GM23338 (cell line): ENCODE measurements around the gene EFCAB12. TPM values are rescaled to one million over a fixed set of nuclear protein-coding genes. Genes with fewer than 3 reads are reported as not detected.

ENCODE experiments used
- ATAC-seq: fragments of 200-7000 bp; cut with Tn5 transposase; 3 replicates; pipeline ENCODE4 v1.9.1; 2020
- DNase-seq: peaks from one replicate; pipeline ENCODE4 v3.0.0-alpha.2; 2015; ENCODE audit warnings: low spot score
- H2AFZ ChIP-seq: fragments of 200-600 bp; sonication (generic); 2 replicates; pipeline ENCODE4 v1.8.0; 2016; ENCODE audit warnings: antibody characterized with exemption, mild to moderate bottlenecking, moderate library complexity
- H3F3A ChIP-seq: fragments of 200-600 bp; sonication (generic); replicated peaks from 2 replicates; pipeline ENCODE4 v1.8.0; 2017; ENCODE audit warnings: antibody characterized with exemption, mixed run types, low read depth
- H3K27ac ChIP-seq: fragments of 200-600 bp; sonication (generic); 2 replicates; pipeline ENCODE4 v1.6.1; 2016; ENCODE audit warnings: low read depth
- H3K27me3 ChIP-seq: fragments of 200-600 bp; sonication (generic); 2 replicates; pipeline ENCODE4 v1.8.0; 2016; ENCODE audit warnings: mild to moderate bottlenecking, mixed run types, moderate library complexity; ENCODE audit not compliant: insufficient read depth
- H3K36me3 ChIP-seq: fragments of 200-600 bp; sonication (generic); 2 replicates; pipeline ENCODE4 v1.8.0; 2016; ENCODE audit warnings: mild to moderate bottlenecking; ENCODE audit not compliant: insufficient read depth
- H3K4me1 ChIP-seq: fragments of 200-600 bp; sonication (generic); 2 replicates; pipeline ENCODE4 v1.8.0; 2016; ENCODE audit warnings: mild to moderate bottlenecking, moderate library complexity; ENCODE audit not compliant: insufficient read depth
- H3K4me2 ChIP-seq: fragments of 200-600 bp; sonication (generic); 2 replicates; pipeline ENCODE4 v1.7.1; 2017; ENCODE audit warnings: mixed run types
- H3K4me3 ChIP-seq: fragments of 200-600 bp; sonication (generic); 2 replicates; pipeline ENCODE4 v1.6.1; 2016; ENCODE audit warnings: mixed run types
- H3K79me2 ChIP-seq: fragments of 200-600 bp; sonication (generic); replicated peaks from 2 replicates; pipeline ENCODE4 v1.8.0; 2017; ENCODE audit warnings: mild to moderate bottlenecking; ENCODE audit not compliant: insufficient read depth
- H3K9me2 ChIP-seq: fragments of 200-600 bp; sonication (generic); 2 replicates; pipeline ENCODE4 v1.8.0; 2017; ENCODE audit not compliant: insufficient read depth
- H4K20me1 ChIP-seq: fragments of 200-600 bp; sonication (generic); replicated peaks from 2 replicates; pipeline ENCODE4 v1.8.0; 2017; ENCODE audit warnings: mild to moderate bottlenecking; ENCODE audit not compliant: insufficient read depth
- H3K27ac Mint-ChIP-seq: 2 replicates; pipeline ENCODE4 v1.8.0; 2020; ENCODE audit warnings: inconsistent platforms, mild to moderate bottlenecking, moderate library complexity, mixed read lengths
- H3K27me3 Mint-ChIP-seq: 3 replicates; pipeline ENCODE4 v1.8.0; 2022; ENCODE audit warnings: low read depth, mild to moderate bottlenecking, moderate library complexity, mixed read lengths, inconsistent platforms; ENCODE audit not compliant: insufficient read depth, poor library complexity
- H3K36me3 Mint-ChIP-seq: 3 replicates; pipeline ENCODE4 v1.8.0; 2021; ENCODE audit warnings: low read depth, mild to moderate bottlenecking, inconsistent platforms, moderate library complexity, mixed read lengths
- H3K4me1 Mint-ChIP-seq: 3 replicates; pipeline ENCODE4 v1.8.0; 2020; ENCODE audit warnings: mild to moderate bottlenecking, inconsistent platforms, mixed read lengths
- H3K4me3 Mint-ChIP-seq: 3 replicates; pipeline ENCODE4 v1.8.0; 2021; ENCODE audit warnings: moderate library complexity, mild to moderate bottlenecking, inconsistent platforms, mixed read lengths
- H3K9me3 Mint-ChIP-seq: 3 replicates; pipeline ENCODE4 v1.8.0; 2020; ENCODE audit warnings: moderate library complexity, mild to moderate bottlenecking, inconsistent platforms, mixed read lengths
- CREB1 ChIP-seq: fragments of 250-450 bp; sonication (Bioruptor Pico); IDR thresholded peaks from 2 replicates; pipeline ENCODE4 v1.5.0; 2020; ENCODE audit warnings: low read depth, mild to moderate bottlenecking, moderate library complexity
- EZH2 ChIP-seq: fragments of 200-600 bp; sonication (generic); IDR thresholded peaks from one replicate; pipeline ENCODE4 v1.8.0; 2017; ENCODE audit warnings: antibody characterized with exemption, mild to moderate bottlenecking, low read depth; ENCODE audit not compliant: unreplicated experiment
- EZH2phosphoT487 ChIP-seq: fragments of 200-600 bp; sonication (generic); IDR thresholded peaks from one replicate; pipeline ENCODE4 v1.8.1; 2018; ENCODE audit warnings: antibody characterized with exemption; ENCODE audit not compliant: unreplicated experiment
- JUNB ChIP-seq: IDR thresholded peaks from one replicate; pipeline ENCODE4 v1.6.1; 2016; ENCODE audit warnings: antibody characterized with exemption; ENCODE audit not compliant: unreplicated experiment
- REST ChIP-seq: IDR thresholded peaks from one replicate; pipeline ENCODE4 v1.6.1; 2018; ENCODE audit warnings: antibody characterized with exemption; ENCODE audit not compliant: unreplicated experiment
- STAT1 ChIP-seq: IDR thresholded peaks from one replicate; pipeline ENCODE4 v1.6.1; 2016; ENCODE audit warnings: antibody characterized with exemption; ENCODE audit not compliant: unreplicated experiment
- ZNF114 ChIP-seq: fragments of 250-450 bp; sonication (Bioruptor Pico); IDR thresholded peaks from 2 replicates; pipeline ENCODE4 v1.5.0; 2020; ENCODE audit warnings: mild to moderate bottlenecking, moderate library complexity
- ZNF462 ChIP-seq: fragments of 250-450 bp; sonication (Bioruptor Pico); IDR thresholded peaks from 2 replicates; pipeline ENCODE4 v1.5.0; 2020; ENCODE audit warnings: mild to moderate bottlenecking, moderate library complexity
- polyA plus RNA-seq: library from polyadenylated mRNA; unstranded; fragments of >200 nt; fragmentation: Nextera tagmentation; extraction: Ambion mirVana; gene quantifications from 2 replicates; pipeline ENCODE4 v1.2.1, GENCODE V29; 2016
- total RNA-seq: library from RNA; depleted of rRNA; stranded (reverse); fragments of >200 nt; shearing (Covaris generic); gene quantifications from 2 replicates; pipeline ENCODE4 v1.2.3, GENCODE V29; 2014
- TF ChIP-seq, protein P1 (sequence below), 2 experiments: fragments of 200-600 bp in 1 of 2; sonication (generic) in 1 of 2; conservative IDR thresholded peaks; 2 replicates each; pipeline versions ENCODE4 v1.5.1 to v1.6.1; 2016 to 2017; ENCODE audit warnings: antibody characterized with exemption in 2 of 2, low read depth in 2 of 2, mild to moderate bottlenecking in 2 of 2, moderate library complexity in 1 of 2

The EFCAB12 gene
- total and polyA plus RNA-seq, 2 experiments from 2014 or later = 0.24 to 0.65 TPM

DNA sequence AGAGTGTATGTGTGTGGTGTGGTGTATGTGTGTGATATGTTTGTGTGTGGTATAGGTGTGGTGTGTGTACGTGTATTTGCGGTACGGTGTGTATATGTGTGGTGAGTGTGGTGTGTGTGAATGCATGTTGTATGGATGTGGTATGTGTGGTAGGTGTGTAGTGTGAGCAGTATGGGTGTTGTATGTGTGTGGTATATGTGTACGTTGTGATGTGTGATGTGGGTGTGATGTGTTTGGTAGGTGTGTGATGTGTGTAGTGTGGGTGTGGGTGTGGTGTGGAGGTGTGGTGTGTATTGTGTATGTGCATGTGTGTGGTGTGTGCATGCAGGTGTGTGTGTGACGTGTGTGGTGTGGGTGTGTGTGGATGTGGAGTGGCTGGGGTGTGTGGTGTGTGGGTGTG, 58.7 kb downstream of the EFCAB12 start:
- no peaks in the 10 kb centered on the region for H3K4me1 ChIP-seq
- ATAC-seq (no peak), DNase-seq (no peak)
- no peak overlapping the region for H3K4me3 Mint-ChIP-seq
- no peak for TF ChIP-seq EZH2
- TF ChIP-seq CREB1 = no peak
- H3K4me2 ChIP-seq = no peak overlapping the region
- no peak overlapping the region for H3K27ac Mint-ChIP-seq
- no peak overlapping the region for H3K4me3 ChIP-seq
- peaks cover 3% of the 10 kb centered on the region; the same call in 1 of the 3 replicates for H3K4me1 Mint-ChIP-seq
- peaks cover 3% of the 10 kb centered on the region; the same call in 2 of the 3 replicates for H3K36me3 Mint-ChIP-seq
- peaks cover 8% of the 10 kb centered on the region; the same call in 1 of the 2 replicates for H3K9me2 ChIP-seq
- no peaks in the 10 kb centered on the region; the same call in 1 of the 2 replicates for H3F3A ChIP-seq
- no peaks in the 10 kb centered on the region for H3K79me2 ChIP-seq
- H3K27me3 ChIP-seq = no peaks in the 10 kb centered on the region; the same call in 1 of the 2 replicates
- no peaks in the 10 kb centered on the region for H3K27me3 Mint-ChIP-seq
- H3K9me3 Mint-ChIP-seq = peaks cover 5% of the 10 kb centered on the region
- no peak overlapping the region for H3K27ac ChIP-seq
- no peaks in the 10 kb centered on the region for H3K36me3 ChIP-seq
- no peak overlapping the region for H2AFZ ChIP-seq
- H4K20me1 ChIP-seq = no peaks in the 10 kb centered on the region

GRCh38 chr3:129367821-129368220, 60.6 kb downstream of the EFCAB12 start:
- DNase-seq = no peak
- Histone ChIP-seq H3K4me1 (no peaks in the 10 kb centered on the region), H3K79me2 (no peaks in the 10 kb centered on the region), H3K27ac (no peak overlapping the region), H3K36me3 (no peaks in the 10 kb centered on the region), H3K4me3 (no peak overlapping the region), H3K27me3 (no peaks in the 10 kb centered on the region; the same call in 1 of the 2 replicates), H4K20me1 (no peaks in the 10 kb centered on the region), H3K9me2 (peaks cover 8% of the 10 kb centered on the region; the same call in 1 of the 2 replicates), H3F3A (no peaks in the 10 kb centered on the region; the same call in 1 of the 2 replicates), H2AFZ (no peak overlapping the region), H3K4me2 (no peak overlapping the region)
- Mint-ChIP-seq H3K27me3 (peaks cover 4% of the 10 kb centered on the region), H3K4me1 (peaks cover 3% of the 10 kb centered on the region; the same call in 1 of the 3 replicates), H3K27ac (no peak overlapping the region), H3K4me3 (no peak overlapping the region), H3K36me3 (peaks cover 13% of the 10 kb centered on the region), H3K9me3 (peaks cover 17% of the 10 kb centered on the region)
- no peak for ATAC-seq
- TF ChIP-seq, protein P1, sequence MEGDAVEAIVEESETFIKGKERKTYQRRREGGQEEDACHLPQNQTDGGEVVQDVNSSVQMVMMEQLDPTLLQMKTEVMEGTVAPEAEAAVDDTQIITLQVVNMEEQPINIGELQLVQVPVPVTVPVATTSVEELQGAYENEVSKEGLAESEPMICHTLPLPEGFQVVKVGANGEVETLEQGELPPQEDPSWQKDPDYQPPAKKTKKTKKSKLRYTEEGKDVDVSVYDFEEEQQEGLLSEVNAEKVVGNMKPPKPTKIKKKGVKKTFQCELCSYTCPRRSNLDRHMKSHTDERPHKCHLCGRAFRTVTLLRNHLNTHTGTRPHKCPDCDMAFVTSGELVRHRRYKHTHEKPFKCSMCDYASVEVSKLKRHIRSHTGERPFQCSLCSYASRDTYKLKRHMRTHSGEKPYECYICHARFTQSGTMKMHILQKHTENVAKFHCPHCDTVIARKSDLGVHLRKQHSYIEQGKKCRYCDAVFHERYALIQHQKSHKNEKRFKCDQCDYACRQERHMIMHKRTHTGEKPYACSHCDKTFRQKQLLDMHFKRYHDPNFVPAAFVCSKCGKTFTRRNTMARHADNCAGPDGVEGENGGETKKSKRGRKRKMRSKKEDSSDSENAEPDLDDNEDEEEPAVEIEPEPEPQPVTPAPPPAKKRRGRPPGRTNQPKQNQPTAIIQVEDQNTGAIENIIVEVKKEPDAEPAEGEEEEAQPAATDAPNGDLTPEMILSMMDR (conservative IDR thresholded peaks at IDR 0.05; ENCODE audit: low read depth in 2 of 2) = no peak
- TF ChIP-seq EZH2phosphoT487 (no peak), ZNF114 (CRISPR knock-in tag) (no peak), ZNF462 (CRISPR knock-in tag) (no peak), JUNB (no peak), STAT1 (no peak), CREB1 (no peak), REST (no peak)
